ENCODE results near the gene BAG3. TPM values are rescaled to one million over a fixed set of nuclear protein-coding genes. Genes with fewer than 3 reads are reported as not detected.

Gene BAG3
- total and polyA plus RNA-seq, 2 of the 4 experiments (the other 2 are of a cell fraction): 5.4 to 42.5 TPM

DNA sequence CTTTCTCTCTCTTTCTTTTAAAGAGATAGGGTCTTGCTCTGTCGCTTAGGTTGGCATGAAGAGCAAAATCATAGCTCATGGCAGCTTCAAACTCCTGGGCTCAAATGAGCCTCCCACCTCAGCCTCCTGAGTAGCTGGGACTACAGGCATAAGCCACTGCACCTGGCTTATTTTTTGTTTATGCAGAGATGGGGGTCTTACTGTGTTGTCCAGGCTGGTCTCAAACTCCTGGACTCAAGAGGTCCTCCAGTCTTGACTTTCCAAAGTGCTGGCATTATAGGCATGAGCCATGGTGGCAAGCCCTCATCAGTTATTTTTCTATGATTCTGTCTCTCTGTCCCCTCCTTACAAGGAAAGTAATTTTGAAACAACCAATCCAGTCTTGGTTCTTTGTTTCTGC, 1.1 kb upstream of the BAG3 start:
- Histone ChIP-seq H4K8ac (ENCODE audit: low read depth in 2 of 2, low read length in 2 of 2) (no peak overlapping the region), H4K20me1 (ENCODE audit: insufficient read depth, low read length) (peaks cover 23% of the 10 kb centered on the region), H4K91ac (ENCODE audit: insufficient read depth, low read depth, low read length) (no peak overlapping the region), H3K18ac (ENCODE audit: low read depth, low read length) (no peak overlapping the region), H3K56ac (ENCODE audit: extremely low read depth, insufficient read depth, low read length) (no peak overlapping the region), H3K9ac (ENCODE audit: low read depth, low read length) (no peak overlapping the region), H2BK20ac (ENCODE audit: low read depth, low read length) (no peak overlapping the region), H3K4ac (ENCODE audit: low read depth, low read length) (no peak overlapping the region), H3K9me1 (ENCODE audit: insufficient read depth, low read length) (peaks cover 14% of the 10 kb centered on the region), H4K5ac (ENCODE audit: low read depth, low read length) (no peak overlapping the region), H2AFZ (replicated peaks; ENCODE audit: low read length, poor library complexity) (no peak overlapping the region), H2AK9ac (replicated peaks; ENCODE audit: low read depth, low read length, poor library complexity) (no peak overlapping the region), H2BK5ac (ENCODE audit: low read depth, low read length, poor library complexity, severe bottlenecking) (no peak overlapping the region), H3K4me2 (ENCODE audit: low read depth, low read length) (no peak overlapping the region), H3K27ac (ENCODE audit: insufficient read depth, low read length) (no peak overlapping the region), H3K4me3 (ENCODE audit: insufficient read depth, low read depth, low read length) (no peak overlapping the region), H3K36me3 (ENCODE audit: control insufficient read depth, insufficient read depth, low read length) (0 out of 2 replicates have a peak, but pooled peaks cover 2% of the 10 kb centered on the region), H2BK15ac (ENCODE audit: low read depth, low read length) (no peak overlapping the region), H3K14ac (replicated peaks; ENCODE audit: low read depth, low read length) (no peak overlapping the region), H3K27me3 (ENCODE audit: control insufficient read depth, insufficient read depth, low read length) (no peaks in the 10 kb centered on the region), H3K79me1 (ENCODE audit: low read depth in 1 of 2, low read length in 2 of 2) (peaks cover 0 to 17% of the 10 kb centered on the region in 2 experiments; a peak in 1 of 4 replicates), H2BK120ac (ENCODE audit: low read depth, low read length) (no peak overlapping the region), H3K9me3 (ENCODE audit: control insufficient read depth, insufficient read depth, low read length) (no peaks in the 10 kb centered on the region; the same call in 1 of the 2 replicates), H2AK5ac (ENCODE audit: low read depth, low read length) (no peak overlapping the region), H3K4me1 (ENCODE audit: control insufficient read depth, insufficient read depth, low read length) (peaks cover 10% of the 10 kb centered on the region), H3K23ac (ENCODE audit: low read depth, low read length) (no peak overlapping the region)
- intact Hi-C loops (cut with micrococcal nuclease): loop anchor here (5.0 kb wide), 2 partner anchors 108 to 448 kb away; partner anchors contain the start of gene RGS10
- WGBS, 2 experiments (ENCODE audit: extremely low coverage in 2 of 2, insufficient read length in 1 of 2): no CpG with 5 or more reads among the region's 1 CpG
- DNase-seq (no peak), ATAC-seq (ENCODE audit: low read depth) (no peak)
- dilution Hi-C loops (cut with HindIII; ENCODE audit: low sequenced_read_pairs, unreplicated experiment): no loop called here
- ChIA-PET CTCF (no interaction called here), POLR2A (ENCODE audit: unreplicated experiment) (no interaction called here)
- BruUV-seq (replicated peaks): no TSS peak
- in situ Hi-C loops (cut with MboI; ENCODE audit: low sequenced_read_pairs): no loop called here
- no peak for TF ChIP-seq SMC3 (IDR thresholded peaks at IDR 0.05; ENCODE audit: low read depth, low read length)
- no peak for TF ChIP-seq MAFK (IDR thresholded peaks at IDR 0.05; ENCODE audit: low read depth, low read length)
- TF ChIP-seq, protein P1, sequence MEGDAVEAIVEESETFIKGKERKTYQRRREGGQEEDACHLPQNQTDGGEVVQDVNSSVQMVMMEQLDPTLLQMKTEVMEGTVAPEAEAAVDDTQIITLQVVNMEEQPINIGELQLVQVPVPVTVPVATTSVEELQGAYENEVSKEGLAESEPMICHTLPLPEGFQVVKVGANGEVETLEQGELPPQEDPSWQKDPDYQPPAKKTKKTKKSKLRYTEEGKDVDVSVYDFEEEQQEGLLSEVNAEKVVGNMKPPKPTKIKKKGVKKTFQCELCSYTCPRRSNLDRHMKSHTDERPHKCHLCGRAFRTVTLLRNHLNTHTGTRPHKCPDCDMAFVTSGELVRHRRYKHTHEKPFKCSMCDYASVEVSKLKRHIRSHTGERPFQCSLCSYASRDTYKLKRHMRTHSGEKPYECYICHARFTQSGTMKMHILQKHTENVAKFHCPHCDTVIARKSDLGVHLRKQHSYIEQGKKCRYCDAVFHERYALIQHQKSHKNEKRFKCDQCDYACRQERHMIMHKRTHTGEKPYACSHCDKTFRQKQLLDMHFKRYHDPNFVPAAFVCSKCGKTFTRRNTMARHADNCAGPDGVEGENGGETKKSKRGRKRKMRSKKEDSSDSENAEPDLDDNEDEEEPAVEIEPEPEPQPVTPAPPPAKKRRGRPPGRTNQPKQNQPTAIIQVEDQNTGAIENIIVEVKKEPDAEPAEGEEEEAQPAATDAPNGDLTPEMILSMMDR (conservative IDR thresholded peaks at IDR 0.05; ENCODE audit: low read depth, low read length): no peak
- no peak for TF ChIP-seq BHLHE40 (IDR thresholded peaks at IDR 0.05; ENCODE audit: low read depth, low read length)
- TF ChIP-seq RCOR1 (IDR thresholded peaks at IDR 0.05; ENCODE audit: insufficient replicate concordance, low read length): no peak
- TF ChIP-seq FOS (IDR thresholded peaks at IDR 0.05; ENCODE audit: low read depth, low read length): no peak
- no peak for TF ChIP-seq ELK1 (IDR thresholded peaks at IDR 0.05; ENCODE audit: borderline replicate concordance, low read depth, low read length)
- no peak for TF ChIP-seq CEBPB (IDR thresholded peaks at IDR 0.05; ENCODE audit: low read depth, low read length)
- no peak for TF ChIP-seq RFX5 (IDR thresholded peaks at IDR 0.05; ENCODE audit: low read depth, low read length)
- no peak for TF ChIP-seq MAZ (IDR thresholded peaks at IDR 0.05; ENCODE audit: borderline replicate concordance, low read depth, low read length)
- no peak for TF ChIP-seq RAD21 (IDR thresholded peaks at IDR 0.05; ENCODE audit: low read length)
